Kidney (tissue), 14 donors: ENCODE results near the gene HSF2BP. TPM values are rescaled to one million over a fixed set of nuclear protein-coding genes. Genes with fewer than 3 reads are reported as not detected.

ENCODE experiments used
- DNase-seq, 5 donors: peaks; one replicate each; pipeline ENCODE4 v3.0.0-alpha.2; 2013 to 2020
- FAIRE-seq: peaks from 2 replicates; lab custom pipeline; 2012; peaks lifted over from hg19 to GRCh38; lab: Jason Lieb, UNC
- H3K27ac ChIP-seq, 2 donors: one replicate each; pipeline ENCODE4 v1.7.0; 2013; ENCODE audit warnings: low read depth in 2 of 2, low read length in 2 of 2, inconsistent platforms in 1 of 2
- H3K27me3 ChIP-seq: one replicate; pipeline ENCODE4 v1.7.1; 2013; ENCODE audit warnings: low read length, inconsistent platforms; ENCODE audit not compliant: control insufficient read depth, insufficient read depth
- H3K36me3 ChIP-seq, 3 donors: one replicate each; pipeline versions ENCODE4 v1.7.0 to v1.7.1; 2013; ENCODE audit warnings: low read length in 3 of 3, control low read depth in 1 of 3, inconsistent platforms in 1 of 3; ENCODE audit not compliant: insufficient read depth in 3 of 3, control insufficient read depth in 2 of 3
- H3K4me1 ChIP-seq, 3 donors: one replicate each; pipeline versions ENCODE4 v1.7.0 to v1.7.1; 2013; ENCODE audit warnings: low read length in 3 of 3, inconsistent platforms in 1 of 3, low read depth in 1 of 3; ENCODE audit not compliant: control insufficient read depth in 2 of 3, insufficient read depth in 2 of 3
- H3K4me3 ChIP-seq, 3 donors: one replicate each; pipeline versions ENCODE4 v1.7.0 to v1.8.1; 2013; ENCODE audit warnings: low read length in 3 of 3, control low read depth in 1 of 3, inconsistent platforms in 1 of 3
- H3K9ac ChIP-seq, 3 donors: one replicate each; pipeline versions ENCODE4 v1.7.0 to v1.7.1; 2013; ENCODE audit warnings: low read length in 3 of 3, control low read depth in 1 of 3, inconsistent platforms in 1 of 3
- H3K9me3 ChIP-seq, 3 donors: one replicate each; pipeline versions ENCODE4 v1.7.0 to v1.7.1; 2013; ENCODE audit warnings: low read length in 3 of 3, control low read depth in 1 of 3, inconsistent platforms in 1 of 3; ENCODE audit not compliant: control insufficient read depth in 2 of 3, insufficient read depth in 1 of 3
- intact Hi-C: fragments of 100-400 bp; cut with DNase I; formaldehyde crosslinking; loops from one replicate; pipeline ENCODE4 v1.11.1; 2022
- polyA plus RNA-seq: library from polyadenylated mRNA; stranded (reverse); fragments of 350-450 nt; fragmentation: Illumina TruSeq; extraction: RNeasy Lipid Tissue Mini Kit (QIAGEN cat#74804); gene quantifications from one replicate; pipeline ENCODE4 v1.2.3, GENCODE V29; 2014; ENCODE audit warnings: low read depth, low replicate concordance; ENCODE audit not compliant: insufficient read depth
- total RNA-seq: library from RNA; stranded (reverse); fragmentation: NEBNext Ultra II Directional; extraction: Animal tissue kit (Norgen Biotek cat#: 25700); gene quantifications from one replicate; pipeline ENCODE4 v1.2.1, GENCODE V29; 2021
- TF ChIP-seq, protein P1 (sequence below): IDR thresholded peaks from 3 replicates; pipeline ENCODE4 v1.5.1; 2012; ENCODE audit warnings: mild to moderate bottlenecking, moderate library complexity, borderline replicate concordance; ENCODE audit not compliant: insufficient read depth; ENCODE audit errors: extremely low read depth
- donor health status: control.
- donor health status: control.
- donor health status: control.
- donor health status: control.
- donor health status: control.
- donor health status: DM: yes; HTN: yes; CAD: no.
- donor health status: Normal renal cell carcinoma (clear cell type).

HSF2BP gene
- total and polyA plus RNA-seq, 2 donors from 2014 or later = 0.19 to 0.60 TPM

- Histone ChIP-seq H3K36me3 (peaks cover 0 to 26% (median 8%) of the 10 kb centered on the region in 3 donors), H3K4me3 (no peak overlapping the region), H3K27me3 (no peaks in the 10 kb centered on the region), H3K9me3 (no peaks in the 10 kb centered on the region), H3K4me1 (no peaks in the 10 kb centered on the region), H3K9ac (no peak overlapping the region), H3K27ac (no peak overlapping the region)
- intact Hi-C loops = no loop called here
- no peak for FAIRE-seq
- TF ChIP-seq, protein P1, sequence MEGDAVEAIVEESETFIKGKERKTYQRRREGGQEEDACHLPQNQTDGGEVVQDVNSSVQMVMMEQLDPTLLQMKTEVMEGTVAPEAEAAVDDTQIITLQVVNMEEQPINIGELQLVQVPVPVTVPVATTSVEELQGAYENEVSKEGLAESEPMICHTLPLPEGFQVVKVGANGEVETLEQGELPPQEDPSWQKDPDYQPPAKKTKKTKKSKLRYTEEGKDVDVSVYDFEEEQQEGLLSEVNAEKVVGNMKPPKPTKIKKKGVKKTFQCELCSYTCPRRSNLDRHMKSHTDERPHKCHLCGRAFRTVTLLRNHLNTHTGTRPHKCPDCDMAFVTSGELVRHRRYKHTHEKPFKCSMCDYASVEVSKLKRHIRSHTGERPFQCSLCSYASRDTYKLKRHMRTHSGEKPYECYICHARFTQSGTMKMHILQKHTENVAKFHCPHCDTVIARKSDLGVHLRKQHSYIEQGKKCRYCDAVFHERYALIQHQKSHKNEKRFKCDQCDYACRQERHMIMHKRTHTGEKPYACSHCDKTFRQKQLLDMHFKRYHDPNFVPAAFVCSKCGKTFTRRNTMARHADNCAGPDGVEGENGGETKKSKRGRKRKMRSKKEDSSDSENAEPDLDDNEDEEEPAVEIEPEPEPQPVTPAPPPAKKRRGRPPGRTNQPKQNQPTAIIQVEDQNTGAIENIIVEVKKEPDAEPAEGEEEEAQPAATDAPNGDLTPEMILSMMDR = no peak
- peak in 1 of 5 donors; percentile 46 for DNase-seq
Measured at GRCh38 chr21:43694437-43695079, 35.3 kb upstream of the HSF2BP start.

GRCh38 chr21:43693981-43694380 is 34.7 kb upstream of the HSF2BP start:
- FAIRE-seq = no peak
- no peaks in the 10 kb centered on the region for H3K4me1 ChIP-seq
- peaks cover 0 to 29% (median 13%) of the 10 kb centered on the region in 3 donors for H3K36me3 ChIP-seq
- intact Hi-C loops = no loop called here
- H3K9me3 ChIP-seq = no peaks in the 10 kb centered on the region
- no peak overlapping the region for H3K9ac ChIP-seq
- TF ChIP-seq, protein P1 = no peak
- no peak overlapping the region for H3K4me3 ChIP-seq
- no peak overlapping the region for H3K27ac ChIP-seq
- peak in 1 of 5 donors; percentile 42 for DNase-seq
- H3K27me3 ChIP-seq = no peaks in the 10 kb centered on the region

- FAIRE-seq (no peak), DNase-seq (peak in 1 of 5 donors; percentile 37)
- Histone ChIP-seq H3K27me3 (no peaks in the 10 kb centered on the region), H3K9ac (no peak overlapping the region), H3K27ac (no peak overlapping the region), H3K4me3 (no peak overlapping the region), H3K4me1 (no peaks in the 10 kb centered on the region), H3K9me3 (no peaks in the 10 kb centered on the region), H3K36me3 (peaks cover 0 to 38% (median 13%) of the 10 kb centered on the region in 3 donors)
- TF ChIP-seq, protein P1 = no peak
- intact Hi-C loops = no loop called here
Measured at GRCh38 chr21:43692949-43693348, 33.7 kb upstream of the HSF2BP start.

DNA sequence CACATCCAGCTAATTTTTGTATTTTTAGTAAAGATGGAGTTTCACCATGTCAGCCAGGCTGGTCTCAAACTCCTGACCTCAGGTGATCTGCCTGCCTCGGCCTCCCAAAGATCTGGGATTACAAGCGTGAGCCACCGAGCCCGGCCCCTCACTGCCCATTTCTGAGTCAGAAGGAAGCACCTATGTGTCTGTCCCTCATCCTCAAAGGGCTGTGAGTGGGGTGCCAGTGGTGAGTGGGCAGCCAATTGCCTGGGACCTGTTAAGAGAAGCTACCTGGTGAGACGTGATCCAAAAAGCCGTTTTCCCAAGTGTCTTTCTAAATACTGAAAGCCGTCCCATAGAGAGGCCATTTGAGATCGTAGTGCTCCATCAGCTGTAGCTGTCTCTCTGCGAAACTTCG is 32.5 kb upstream of the HSF2BP start:
- H3K4me3 ChIP-seq = no peak overlapping the region
- no peak overlapping the region for H3K27ac ChIP-seq
- peaks cover 0 to 46% (median 17%) of the 10 kb centered on the region in 3 donors for H3K36me3 ChIP-seq
- TF ChIP-seq, protein P1 = no peak
- H3K4me1 ChIP-seq = no peaks in the 10 kb centered on the region
- H3K9ac ChIP-seq = no peak overlapping the region
- no peaks in the 10 kb centered on the region for H3K27me3 ChIP-seq
- no peaks in the 10 kb centered on the region for H3K9me3 ChIP-seq
- peak in 1 of 5 donors; percentile 53 for DNase-seq
- intact Hi-C loops = no loop called here
- no peak for FAIRE-seq
